ENCODE measurements around the gene EI24. TPM values are rescaled to one million over a fixed set of nuclear protein-coding genes. Genes with fewer than 3 reads are reported as not detected.

Gene EI24
- total and polyA plus RNA-seq, 2 of the 8 experiments (the other 6 are each of a cell fraction or from before 2014, with no cell fraction given), result 135 to 264 TPM

- TF ChIP-seq SIN3A (conservative IDR thresholded peaks at IDR 0.05 in 1 of 2, IDR thresholded peaks at IDR 0.05 in 1 of 2; ENCODE audit: low read depth in 1 of 2, low read length in 2 of 2) (no peak), MAFK (IDR thresholded peaks at IDR 0.05; ENCODE audit: low read depth, low read length) (no peak), GTF2F1 (IDR thresholded peaks at IDR 0.05; ENCODE audit: borderline replicate concordance, low read depth, low read length) (no peak)
Measured at GRCh38 chr11:125603207-125603606, 33.9 kb downstream of the EI24 start (continued).

Measured in H1 (cell line).